ENCODE results near the gene SNRPA. TPM values are rescaled to one million over a fixed set of nuclear protein-coding genes. Genes with fewer than 3 reads are reported as not detected.

SNRPA gene
- total and polyA plus RNA-seq, 2 of the 13 experiments (the other 11 are each of a cell fraction or from before 2014, with no cell fraction given): 59.6 to 162 TPM

DNA sequence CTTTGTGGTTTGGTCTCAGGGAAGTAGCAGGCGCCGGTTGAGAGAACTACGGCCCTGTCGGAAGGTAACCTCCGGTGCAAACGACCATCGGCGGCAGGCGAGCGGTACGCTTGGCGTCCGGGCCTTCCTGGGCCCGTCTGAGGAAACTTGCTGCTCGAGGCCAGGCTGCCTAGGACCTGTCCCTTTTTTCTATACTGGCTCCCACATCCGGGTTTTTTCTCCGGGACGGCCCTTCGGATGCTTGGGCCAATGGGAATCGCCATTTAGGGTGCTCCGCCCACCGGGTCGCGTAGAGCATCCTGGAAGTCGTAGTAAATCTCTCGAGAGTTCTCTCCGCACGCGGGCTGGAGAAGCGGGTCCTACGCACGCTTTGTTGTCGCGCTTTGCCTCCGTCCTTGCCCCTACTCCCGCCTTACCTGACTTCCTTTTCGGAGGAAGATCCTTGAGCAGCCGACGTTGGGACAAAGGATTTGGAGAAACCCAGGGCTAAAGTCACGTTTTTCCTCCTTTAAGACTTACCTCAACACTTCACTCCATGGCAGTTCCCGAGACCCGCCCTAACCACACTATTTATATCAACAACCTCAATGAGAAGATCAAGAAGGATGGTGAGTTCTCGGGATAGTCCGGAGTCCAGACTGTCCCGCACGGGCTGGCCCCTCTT, at the start of gene SNRPA (continued):
- TF ChIP-seq, protein P1, sequence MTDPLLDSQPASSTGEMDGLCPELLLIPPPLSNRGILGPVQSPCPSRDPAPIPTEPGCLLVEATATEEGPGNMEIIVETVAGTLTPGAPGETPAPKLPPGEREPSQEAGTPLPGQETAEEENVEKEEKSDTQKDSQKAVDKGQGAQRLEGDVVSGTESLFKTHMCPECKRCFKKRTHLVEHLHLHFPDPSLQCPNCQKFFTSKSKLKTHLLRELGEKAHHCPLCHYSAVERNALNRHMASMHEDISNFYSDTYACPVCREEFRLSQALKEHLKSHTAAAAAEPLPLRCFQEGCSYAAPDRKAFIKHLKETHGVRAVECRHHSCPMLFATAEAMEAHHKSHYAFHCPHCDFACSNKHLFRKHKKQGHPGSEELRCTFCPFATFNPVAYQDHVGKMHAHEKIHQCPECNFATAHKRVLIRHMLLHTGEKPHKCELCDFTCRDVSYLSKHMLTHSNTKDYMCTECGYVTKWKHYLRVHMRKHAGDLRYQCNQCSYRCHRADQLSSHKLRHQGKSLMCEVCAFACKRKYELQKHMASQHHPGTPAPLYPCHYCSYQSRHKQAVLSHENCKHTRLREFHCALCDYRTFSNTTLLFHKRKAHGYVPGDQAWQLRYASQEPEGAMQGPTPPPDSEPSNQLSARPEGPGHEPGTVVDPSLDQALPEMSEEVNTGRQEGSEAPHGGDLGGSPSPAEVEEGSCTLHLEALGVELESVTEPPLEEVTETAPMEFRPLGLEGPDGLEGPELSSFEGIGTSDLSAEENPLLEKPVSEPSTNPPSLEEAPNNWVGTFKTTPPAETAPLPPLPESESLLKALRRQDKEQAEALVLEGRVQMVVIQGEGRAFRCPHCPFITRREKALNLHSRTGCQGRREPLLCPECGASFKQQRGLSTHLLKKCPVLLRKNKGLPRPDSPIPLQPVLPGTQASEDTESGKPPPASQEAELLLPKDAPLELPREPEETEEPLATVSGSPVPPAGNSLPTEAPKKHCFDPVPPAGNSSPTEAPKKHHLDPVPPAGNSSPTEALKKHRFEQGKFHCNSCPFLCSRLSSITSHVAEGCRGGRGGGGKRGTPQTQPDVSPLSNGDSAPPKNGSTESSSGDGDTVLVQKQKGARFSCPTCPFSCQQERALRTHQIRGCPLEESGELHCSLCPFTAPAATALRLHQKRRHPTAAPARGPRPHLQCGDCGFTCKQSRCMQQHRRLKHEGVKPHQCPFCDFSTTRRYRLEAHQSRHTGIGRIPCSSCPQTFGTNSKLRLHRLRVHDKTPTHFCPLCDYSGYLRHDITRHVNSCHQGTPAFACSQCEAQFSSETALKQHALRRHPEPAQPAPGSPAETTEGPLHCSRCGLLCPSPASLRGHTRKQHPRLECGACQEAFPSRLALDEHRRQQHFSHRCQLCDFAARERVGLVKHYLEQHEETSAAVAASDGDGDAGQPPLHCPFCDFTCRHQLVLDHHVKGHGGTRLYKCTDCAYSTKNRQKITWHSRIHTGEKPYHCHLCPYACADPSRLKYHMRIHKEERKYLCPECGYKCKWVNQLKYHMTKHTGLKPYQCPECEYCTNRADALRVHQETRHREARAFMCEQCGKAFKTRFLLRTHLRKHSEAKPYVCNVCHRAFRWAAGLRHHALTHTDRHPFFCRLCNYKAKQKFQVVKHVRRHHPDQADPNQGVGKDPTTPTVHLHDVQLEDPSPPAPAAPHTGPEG (CRISPR knock-in tag; IDR thresholded peaks at IDR 0.05): peak; percentile 60; the same call in 1 of the 2 replicates
- TF ChIP-seq ZFP37 (CRISPR knock-in tag; IDR thresholded peaks at IDR 0.05; ENCODE audit: borderline replicate concordance): 0 out of 2 replicates have a peak, but pooled peaks have one; percentile 40
- TF ChIP-seq, protein P2, sequence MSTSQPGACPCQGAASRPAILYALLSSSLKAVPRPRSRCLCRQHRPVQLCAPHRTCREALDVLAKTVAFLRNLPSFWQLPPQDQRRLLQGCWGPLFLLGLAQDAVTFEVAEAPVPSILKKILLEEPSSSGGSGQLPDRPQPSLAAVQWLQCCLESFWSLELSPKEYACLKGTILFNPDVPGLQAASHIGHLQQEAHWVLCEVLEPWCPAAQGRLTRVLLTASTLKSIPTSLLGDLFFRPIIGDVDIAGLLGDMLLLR (CRISPR knock-in tag; IDR thresholded peaks at IDR 0.05): peak; percentile 23; the same call in 1 of the 2 replicates
- TF ChIP-seq KMT2B (CRISPR knock-in tag; IDR thresholded peaks at IDR 0.05): peak; percentile 55; the same call in 1 of the 2 replicates
- TF ChIP-seq CBX1 (IDR thresholded peaks at IDR 0.05; ENCODE audit: low read depth): no peak
- TF ChIP-seq, protein P3, sequence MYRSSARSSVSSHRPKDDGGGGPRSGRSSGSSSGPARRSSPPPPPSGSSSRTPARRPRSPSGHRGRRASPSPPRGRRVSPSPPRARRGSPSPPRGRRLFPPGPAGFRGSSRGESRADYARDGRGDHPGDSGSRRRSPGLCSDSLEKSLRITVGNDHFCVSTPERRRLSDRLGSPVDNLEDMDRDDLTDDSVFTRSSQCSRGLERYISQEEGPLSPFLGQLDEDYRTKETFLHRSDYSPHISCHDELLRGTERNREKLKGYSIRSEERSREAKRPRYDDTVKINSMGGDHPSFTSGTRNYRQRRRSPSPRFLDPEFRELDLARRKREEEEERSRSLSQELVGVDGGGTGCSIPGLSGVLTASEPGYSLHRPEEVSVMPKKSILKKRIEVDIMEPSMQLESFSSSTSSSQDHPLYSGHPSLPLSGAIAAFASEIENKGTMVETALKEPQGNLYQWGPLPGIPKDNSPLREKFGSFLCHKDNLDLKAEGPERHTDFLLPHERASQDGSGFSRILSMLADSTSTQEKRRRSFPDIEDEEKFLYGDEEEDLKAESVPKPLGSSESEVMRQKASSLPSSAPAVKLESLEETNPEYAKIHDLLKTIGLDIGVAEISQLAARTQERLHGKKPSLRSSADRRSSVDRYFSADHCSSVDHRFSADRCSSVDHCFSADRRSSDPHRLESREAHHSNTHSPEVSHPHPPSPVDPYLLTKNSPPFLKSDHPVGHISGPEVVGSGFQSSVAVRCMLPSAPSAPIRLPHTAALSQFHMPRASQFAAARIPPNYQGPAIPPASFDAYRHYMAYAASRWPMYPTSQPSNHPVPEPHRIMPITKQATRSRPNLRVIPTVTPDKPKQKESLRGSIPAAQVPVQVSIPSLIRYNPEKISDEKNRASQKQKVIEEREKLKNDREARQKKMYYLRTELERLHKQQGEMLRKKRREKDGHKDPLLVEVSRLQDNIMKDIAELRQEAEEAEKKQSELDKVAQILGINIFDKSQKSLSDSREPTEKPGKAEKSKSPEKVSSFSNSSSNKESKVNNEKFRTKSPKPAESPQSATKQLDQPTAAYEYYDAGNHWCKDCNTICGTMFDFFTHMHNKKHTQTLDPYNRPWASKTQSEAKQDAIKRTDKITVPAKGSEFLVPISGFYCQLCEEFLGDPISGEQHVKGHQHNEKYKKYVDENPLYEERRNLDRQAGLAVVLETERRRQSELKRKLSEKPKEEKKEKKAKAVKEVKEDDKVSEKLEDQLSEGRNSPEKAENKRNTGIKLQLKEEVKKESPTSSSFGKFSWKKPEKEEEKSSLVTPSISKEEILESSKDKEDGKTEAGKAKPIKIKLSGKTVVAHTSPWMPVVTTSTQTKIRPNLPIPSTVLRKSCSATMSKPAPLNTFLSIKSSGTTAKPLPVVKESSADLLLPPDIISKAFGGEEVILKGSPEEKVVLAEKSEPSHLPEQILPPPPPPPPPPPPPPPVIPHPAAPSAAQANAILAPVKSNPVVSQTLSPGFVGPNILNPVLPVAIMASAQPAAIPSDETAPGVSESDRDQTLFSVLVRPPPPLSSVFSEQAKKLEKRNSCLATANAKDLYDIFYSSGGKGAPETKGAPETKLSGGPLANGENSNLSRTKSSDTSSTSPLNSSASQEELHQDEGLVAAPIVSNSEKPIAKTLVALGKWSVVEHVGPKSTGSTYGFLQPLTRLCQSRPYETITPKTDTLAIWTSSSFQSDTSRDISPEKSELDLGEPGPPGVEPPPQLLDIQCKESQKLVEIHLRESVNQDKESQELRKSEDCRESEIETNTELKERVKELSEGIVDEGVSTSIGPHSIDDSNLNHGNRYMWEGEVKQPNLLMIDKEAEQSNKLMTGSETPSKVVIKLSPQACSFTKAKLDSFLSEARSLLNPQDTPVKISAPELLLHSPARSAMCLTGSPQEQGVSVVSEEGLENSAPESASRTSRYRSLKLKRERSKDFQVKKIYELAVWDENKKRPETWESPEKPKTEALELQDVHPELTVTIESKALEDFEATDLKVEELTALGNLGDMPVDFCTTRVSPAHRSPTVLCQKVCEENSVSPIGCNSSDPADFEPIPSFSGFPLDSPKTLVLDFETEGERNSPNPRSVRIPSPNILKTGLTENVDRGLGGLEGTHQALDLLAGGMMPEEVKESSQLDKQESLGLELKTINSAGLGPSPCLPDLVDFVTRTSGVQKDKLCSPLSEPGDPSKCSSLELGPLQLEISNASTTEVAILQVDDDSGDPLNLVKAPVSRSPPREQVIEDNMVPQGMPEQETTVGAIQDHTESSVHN (CRISPR knock-in tag; IDR thresholded peaks at IDR 0.05): 0 out of 2 replicates have a peak, but pooled peaks have one; percentile 17
- TF ChIP-seq, protein P4, sequence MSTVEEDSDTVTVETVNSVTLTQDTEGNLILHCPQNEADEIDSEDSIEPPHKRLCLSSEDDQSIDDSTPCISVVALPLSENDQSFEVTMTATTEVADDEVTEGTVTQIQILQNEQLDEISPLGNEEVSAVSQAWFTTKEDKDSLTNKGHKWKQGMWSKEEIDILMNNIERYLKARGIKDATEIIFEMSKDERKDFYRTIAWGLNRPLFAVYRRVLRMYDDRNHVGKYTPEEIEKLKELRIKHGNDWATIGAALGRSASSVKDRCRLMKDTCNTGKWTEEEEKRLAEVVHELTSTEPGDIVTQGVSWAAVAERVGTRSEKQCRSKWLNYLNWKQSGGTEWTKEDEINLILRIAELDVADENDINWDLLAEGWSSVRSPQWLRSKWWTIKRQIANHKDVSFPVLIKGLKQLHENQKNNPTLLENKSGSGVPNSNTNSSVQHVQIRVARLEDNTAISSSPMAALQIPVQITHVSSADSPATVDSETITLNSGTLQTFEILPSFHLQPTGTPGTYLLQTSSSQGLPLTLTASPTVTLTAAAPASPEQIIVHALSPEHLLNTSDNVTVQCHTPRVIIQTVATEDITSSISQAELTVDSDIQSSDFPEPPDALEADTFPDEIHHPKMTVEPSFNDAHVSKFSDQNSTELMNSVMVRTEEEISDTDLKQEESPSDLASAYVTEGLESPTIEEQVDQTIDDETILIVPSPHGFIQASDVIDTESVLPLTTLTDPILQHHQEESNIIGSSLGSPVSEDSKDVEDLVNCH (CRISPR knock-in tag; IDR thresholded peaks at IDR 0.05): peak; percentile 98; the same call in 1 of the 2 replicates
- TF ChIP-seq MIER2 (CRISPR knock-in tag; IDR thresholded peaks at IDR 0.05): peak; percentile 31; the same call in 1 of the 2 replicates
- peak; percentile 33; the same call in 1 of the 2 replicates for TF ChIP-seq SUZ12 (IDR thresholded peaks at IDR 0.05; ENCODE audit: low read depth, low read length)
- TF ChIP-seq KDM5B (CRISPR knock-in tag; IDR thresholded peaks at IDR 0.05; ENCODE audit: borderline replicate concordance): peak; percentile 75; the same call in 1 of the 2 replicates
- TF ChIP-seq AGO2 (optimal IDR thresholded peaks at IDR 0.05; ENCODE audit: low read depth, low read length): peak; percentile 47

Measured in HepG2 (cell line).